ENCODE results near the gene PHAF1. TPM values are rescaled to one million over a fixed set of nuclear protein-coding genes. Genes with fewer than 3 reads are reported as not detected.

PHAF1 gene
- total RNA-seq, 1 donor, result 16.0 TPM

DNA sequence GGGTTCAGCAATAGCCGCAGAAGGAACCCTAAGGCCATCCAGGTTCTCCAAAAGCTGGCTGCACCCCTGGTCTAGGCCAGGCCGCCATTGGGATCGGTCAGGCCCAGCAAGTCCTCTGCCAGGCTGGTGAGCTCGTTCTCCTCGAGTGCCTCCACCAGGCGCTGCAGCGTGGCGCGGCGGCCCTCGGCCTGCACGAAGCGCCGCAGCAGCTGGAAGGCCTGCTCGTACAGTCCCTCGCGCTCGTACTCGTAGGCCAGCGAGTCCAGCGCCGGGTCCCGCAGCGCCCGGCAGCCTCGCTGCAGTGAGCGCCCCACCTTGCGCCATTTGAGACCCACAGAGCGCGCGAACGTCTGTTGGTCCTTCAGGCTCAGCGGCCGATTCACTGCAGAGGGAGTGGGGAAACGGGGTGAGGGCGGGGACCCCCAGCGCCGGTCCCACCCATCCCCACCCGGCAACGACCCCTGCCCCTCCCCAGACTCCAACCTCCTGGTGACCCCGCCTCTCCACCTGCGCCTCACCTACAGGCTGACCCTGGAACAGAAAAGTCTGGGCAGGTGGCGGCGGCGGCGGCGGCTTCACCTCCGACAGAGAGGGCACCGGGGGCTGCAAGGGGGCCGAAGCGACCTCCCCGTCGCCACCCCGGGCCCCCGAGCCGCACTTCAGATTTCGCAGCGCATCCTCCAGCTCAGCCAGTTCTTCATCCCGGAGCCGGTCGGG, 45.0 kb downstream of the PHAF1 start:
- TF ChIP-seq, protein P1, sequence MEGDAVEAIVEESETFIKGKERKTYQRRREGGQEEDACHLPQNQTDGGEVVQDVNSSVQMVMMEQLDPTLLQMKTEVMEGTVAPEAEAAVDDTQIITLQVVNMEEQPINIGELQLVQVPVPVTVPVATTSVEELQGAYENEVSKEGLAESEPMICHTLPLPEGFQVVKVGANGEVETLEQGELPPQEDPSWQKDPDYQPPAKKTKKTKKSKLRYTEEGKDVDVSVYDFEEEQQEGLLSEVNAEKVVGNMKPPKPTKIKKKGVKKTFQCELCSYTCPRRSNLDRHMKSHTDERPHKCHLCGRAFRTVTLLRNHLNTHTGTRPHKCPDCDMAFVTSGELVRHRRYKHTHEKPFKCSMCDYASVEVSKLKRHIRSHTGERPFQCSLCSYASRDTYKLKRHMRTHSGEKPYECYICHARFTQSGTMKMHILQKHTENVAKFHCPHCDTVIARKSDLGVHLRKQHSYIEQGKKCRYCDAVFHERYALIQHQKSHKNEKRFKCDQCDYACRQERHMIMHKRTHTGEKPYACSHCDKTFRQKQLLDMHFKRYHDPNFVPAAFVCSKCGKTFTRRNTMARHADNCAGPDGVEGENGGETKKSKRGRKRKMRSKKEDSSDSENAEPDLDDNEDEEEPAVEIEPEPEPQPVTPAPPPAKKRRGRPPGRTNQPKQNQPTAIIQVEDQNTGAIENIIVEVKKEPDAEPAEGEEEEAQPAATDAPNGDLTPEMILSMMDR (IDR thresholded peaks at IDR 0.05; ENCODE audit: insufficient read depth, low read depth, low read length), result no peak
- DNase-seq (ENCODE audit: low read depth), result no peak
- peak overlapping the region; percentile 27 for H3K4me3 ChIP-seq (ENCODE audit: low read depth, low read length)

DNA sequence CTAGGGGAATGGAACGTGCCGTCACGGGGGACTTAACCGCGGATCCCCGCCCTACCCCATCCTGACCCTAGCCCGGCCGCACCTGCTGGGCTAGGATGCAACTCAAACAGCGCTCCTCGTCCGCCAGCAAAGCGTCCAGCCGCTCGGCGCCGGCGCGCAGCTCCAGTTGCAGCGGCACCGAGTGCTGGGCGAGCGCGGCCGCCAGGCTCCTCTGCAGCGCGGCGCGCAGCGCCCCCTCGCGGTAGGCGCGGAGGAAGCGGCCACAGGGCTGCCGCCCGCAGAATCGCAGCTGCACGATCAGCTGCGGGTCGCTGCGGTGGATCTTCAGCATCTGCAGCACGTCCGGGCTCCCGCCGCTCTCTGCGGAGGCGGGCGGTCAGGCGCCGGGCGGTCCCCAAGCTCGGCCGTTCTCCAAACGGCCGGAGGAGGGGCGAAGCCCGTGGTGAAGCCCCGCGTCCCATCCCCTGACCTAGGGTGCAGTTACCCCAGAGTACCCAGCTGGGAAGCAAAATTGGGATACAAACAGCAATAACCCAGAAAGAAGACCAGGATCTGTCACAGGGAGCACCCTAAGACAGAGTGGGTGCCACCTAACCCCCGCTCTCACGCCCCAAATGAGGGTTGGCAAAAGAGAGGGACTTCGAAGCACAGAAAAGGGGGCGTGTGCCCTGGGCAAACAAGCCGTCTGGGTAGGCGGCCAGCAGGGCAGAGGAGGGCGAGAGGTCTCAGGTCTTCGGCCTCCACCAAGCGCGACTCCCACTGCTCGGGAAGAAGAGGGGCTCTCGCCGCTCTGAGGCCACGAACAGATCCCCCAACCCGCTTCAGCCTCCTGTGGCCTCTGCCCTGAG, 45.8 kb downstream of the PHAF1 start:
- DNase-seq (ENCODE audit: low read depth), result peak; percentile 70
- H3K4me3 ChIP-seq (ENCODE audit: low read depth, low read length), result peak overlapping the region; percentile 27
- TF ChIP-seq, protein P1 (IDR thresholded peaks at IDR 0.05; ENCODE audit: insufficient read depth, low read depth, low read length), result peak; percentile 76

DNA sequence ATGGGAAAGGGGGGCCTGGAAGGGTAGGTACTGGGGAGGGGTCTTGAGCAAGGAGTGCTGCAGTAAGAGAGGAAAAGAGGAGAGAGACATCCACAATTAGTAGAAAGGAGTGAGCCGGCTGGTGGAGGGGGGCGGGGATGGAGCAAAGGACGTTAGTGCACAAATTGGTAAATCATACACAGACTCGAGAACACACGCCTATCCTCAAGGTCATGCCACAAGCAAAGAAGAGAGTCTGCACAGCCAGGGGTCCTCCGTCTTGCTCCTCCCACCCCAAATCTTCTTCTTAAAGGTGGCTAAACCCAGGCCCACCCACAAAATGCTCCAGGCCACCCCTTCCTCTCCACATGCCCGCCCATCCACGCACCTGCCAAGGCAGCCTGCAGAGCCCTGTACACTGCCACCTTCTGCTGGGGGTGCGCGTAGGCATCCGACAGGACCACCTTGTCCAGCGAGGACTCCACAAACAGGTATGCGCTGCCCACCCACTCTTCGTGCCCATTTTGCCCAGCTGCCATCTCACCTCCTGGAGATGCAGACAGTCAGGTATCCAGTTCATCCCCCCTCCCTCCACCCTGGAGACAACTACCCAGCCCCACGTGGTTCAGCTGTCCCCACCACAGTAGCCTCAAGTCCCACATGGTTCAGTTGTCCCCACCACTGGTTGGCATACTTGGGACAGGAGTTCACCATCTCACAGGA, 46.6 kb downstream of the PHAF1 start:
- no peak for DNase-seq (ENCODE audit: low read depth)
- H3K4me3 ChIP-seq (ENCODE audit: low read depth, low read length), result no peak overlapping the region
- TF ChIP-seq, protein P1 (IDR thresholded peaks at IDR 0.05; ENCODE audit: insufficient read depth, low read depth, low read length), result no peak

DNA sequence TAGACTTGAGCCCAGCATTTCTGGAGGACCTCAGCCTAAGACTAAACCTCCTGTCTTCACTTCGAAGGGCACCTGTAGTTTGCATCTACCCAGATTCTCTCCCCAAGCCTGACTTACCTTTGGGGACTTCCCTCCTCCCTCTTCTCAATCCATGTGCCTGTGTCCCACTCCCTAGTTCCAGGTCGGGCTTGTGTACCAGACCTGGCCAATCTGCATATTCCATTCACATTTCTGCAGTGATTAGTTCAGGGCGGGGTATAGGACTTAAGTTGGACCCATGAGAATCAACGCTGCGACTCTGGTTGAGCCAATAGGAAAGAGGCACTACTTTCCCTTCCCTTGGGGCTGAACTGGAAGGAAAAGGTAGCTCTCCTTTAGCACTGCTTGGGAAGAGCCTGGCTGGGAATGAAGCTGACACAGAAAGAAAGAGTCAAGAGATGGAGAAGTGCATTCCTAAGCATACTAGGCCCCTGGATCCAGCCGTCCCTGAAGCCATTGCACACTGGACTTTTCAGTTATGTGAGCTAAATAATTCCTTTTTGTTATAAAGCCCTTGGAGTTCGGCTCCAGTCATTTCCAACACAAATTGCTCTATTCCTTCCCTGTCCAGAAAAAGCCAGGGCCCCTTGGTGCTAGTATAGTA, 47.5 kb downstream of the PHAF1 start:
- DNase-seq (ENCODE audit: low read depth), result no peak
- H3K4me3 ChIP-seq (ENCODE audit: low read depth, low read length), result no peak overlapping the region

DNA sequence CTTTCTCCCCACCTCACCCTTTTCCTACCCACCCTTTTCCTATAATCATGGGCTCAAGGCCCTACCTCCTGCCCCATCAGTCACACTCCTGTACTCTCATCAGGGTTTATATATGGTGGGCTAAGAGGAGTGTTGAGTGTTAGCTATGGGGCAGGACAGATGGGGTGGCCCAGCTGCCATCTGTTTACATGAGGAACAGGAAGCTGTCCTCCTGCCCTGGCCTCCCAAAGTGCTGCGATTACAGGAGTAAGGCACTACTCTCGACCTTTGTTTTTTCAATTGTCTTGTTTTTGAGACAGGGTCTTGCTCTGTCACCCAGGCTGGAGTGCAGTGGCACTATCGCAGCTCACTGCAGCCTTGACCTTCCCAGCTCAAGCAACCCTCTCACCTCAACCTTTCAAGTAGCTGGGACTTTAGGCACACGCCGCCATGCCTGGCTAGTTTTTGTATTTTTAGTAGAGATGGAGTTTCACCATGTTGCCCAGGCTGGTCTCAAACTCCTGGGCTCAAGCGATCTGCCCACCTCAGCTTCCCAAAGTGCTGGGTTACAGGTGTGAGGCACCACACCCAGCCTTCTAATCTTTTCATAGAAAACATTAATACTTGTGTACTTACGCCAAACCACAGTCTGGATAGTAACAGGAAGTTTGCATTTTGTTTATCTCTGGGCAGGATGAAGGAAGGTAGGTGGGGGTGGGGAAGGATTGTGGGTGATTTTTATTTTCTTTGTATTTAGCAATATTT, 48.3 kb downstream of the PHAF1 start:
- no peak overlapping the region for H3K4me3 ChIP-seq (ENCODE audit: low read depth, low read length)
- TF ChIP-seq, protein P1 (IDR thresholded peaks at IDR 0.05; ENCODE audit: insufficient read depth, low read depth, low read length), result no peak
- no peak for DNase-seq (ENCODE audit: low read depth)

More for the DNA sequence above, 47.5 kb downstream of the PHAF1 start:
- TF ChIP-seq, protein P1 (IDR thresholded peaks at IDR 0.05; ENCODE audit: insufficient read depth, low read depth, low read length), result no peak
